Suprapubic skin (tissue), 4 donors: ENCODE data around the gene STAP1. TPM values are rescaled to one million over a fixed set of nuclear protein-coding genes. Genes with fewer than 3 reads are reported as not detected.

Source experiments
- DNase-seq, 2 donors: peaks; one replicate each; pipeline ENCODE4 v3.0.0-alpha.2; 2019; ENCODE audit warnings: low spot score in 2 of 2
- H3K27ac ChIP-seq: fragments of 200-600 bp; sonication (generic); one replicate; pipeline ENCODE4 v1.5.1; 2019
- H3K27me3 ChIP-seq: fragments of 200-600 bp; sonication (generic); one replicate; pipeline ENCODE4 v1.5.1; 2019
- H3K36me3 ChIP-seq: fragments of 200-600 bp; sonication (generic); one replicate; pipeline ENCODE4 v1.5.1; 2019
- H3K4me1 ChIP-seq: fragments of 200-600 bp; sonication (generic); one replicate; pipeline ENCODE4 v1.5.1; 2019
- H3K4me3 ChIP-seq: fragments of 200-600 bp; sonication (generic); one replicate; pipeline ENCODE4 v1.5.1; 2019; ENCODE audit warnings: mild to moderate bottlenecking
- H3K9me3 ChIP-seq: fragments of 200-600 bp; sonication (generic); one replicate; pipeline ENCODE4 v1.5.1; 2019
- EP300 ChIP-seq: sonication (generic); formaldehyde crosslinking; IDR thresholded peaks from one replicate; pipeline ENCODE4 v1.6.1; 2017; ENCODE audit warnings: antibody characterized with exemption
- POLR2A ChIP-seq, 2 donors: fragments of 450-650 bp; IDR thresholded peaks; one replicate each; pipeline ENCODE4 v1.6.1; 2017; ENCODE audit warnings: antibody characterized with exemption in 2 of 2, mild to moderate bottlenecking in 2 of 2, moderate library complexity in 2 of 2
- POLR2AphosphoS5 ChIP-seq, 3 donors: sonication (generic); formaldehyde crosslinking; IDR thresholded peaks; one replicate each; pipeline ENCODE4 v1.6.1; 2017; ENCODE audit warnings: antibody characterized with exemption in 3 of 3
- WGBS: methylation state at CpG from one replicate; pipeline ENCODE4 v1.1.5; 2018; 5-methylcytosine and 5-hydroxymethylcytosine counted together
- total RNA-seq, 4 donors: library from RNA; depleted of rRNA; stranded (reverse); fragments of >200 nt; gene quantifications; one replicate each; pipeline ENCODE4 v1.1.0, GENCODE V29; 2016
- TF ChIP-seq, protein P1 (sequence below), 2 donors: fragments of 200-600 bp in 1 of 2; fragments of 450-650 bp in 1 of 2; sonication (generic) in 1 of 2; IDR thresholded peaks; one replicate each; pipeline ENCODE4 v1.5.1; 2016 to 2019; ENCODE audit warnings: antibody characterized with exemption in 2 of 2, mild to moderate bottlenecking in 1 of 2, moderate library complexity in 1 of 2

The STAP1 gene
- total RNA-seq, 4 donors from 2014 or later = 0.55 TPM; not detected in 3

DNA sequence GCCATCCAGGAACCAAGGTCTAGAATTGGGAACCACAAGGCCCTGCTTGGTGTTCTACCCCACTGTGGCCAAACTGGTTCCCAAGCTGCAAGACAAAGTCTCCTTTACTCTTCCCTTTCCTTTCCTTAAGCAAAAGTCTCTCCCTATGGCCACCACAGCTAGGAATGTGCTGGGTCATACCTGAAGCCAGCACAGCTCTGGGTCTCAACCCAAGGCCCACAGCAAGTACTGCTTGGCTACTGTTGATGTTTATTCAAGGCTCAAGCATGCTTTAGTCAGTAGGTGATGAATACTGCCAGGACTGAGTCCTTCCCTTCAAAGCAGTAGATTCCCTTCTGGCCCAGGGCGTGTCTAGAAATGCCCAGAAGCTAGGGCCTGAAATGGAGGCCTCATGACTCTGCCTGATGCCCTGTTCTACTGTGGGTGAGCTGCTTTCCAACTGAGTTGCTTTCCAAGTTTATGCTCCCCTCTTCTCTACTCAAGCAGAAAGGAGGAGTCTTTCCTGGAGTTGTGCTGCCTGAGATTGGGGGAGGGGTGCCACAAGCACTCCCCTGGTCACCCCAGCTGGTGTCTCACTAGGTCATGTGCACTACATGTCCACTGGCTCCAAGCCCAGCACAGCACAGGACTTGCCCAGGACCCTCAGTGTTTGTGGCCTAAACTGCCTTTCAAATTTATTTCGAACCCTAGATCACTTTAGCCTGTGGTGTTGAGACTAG, 44.9 kb downstream of the STAP1 start:
- Histone ChIP-seq H3K4me3 (no peak overlapping the region), H3K36me3 (no peaks in the 10 kb centered on the region), H3K27me3 (no peaks in the 10 kb centered on the region), H3K9me3 (peaks cover 2% of the 10 kb centered on the region), H3K27ac (no peak overlapping the region), H3K4me1 (no peaks in the 10 kb centered on the region)
- 100% methylated on average over 2 of the region's 2 CpGs for WGBS
- no peak for DNase-seq
- TF ChIP-seq EP300 (no peak), POLR2AphosphoS5 (IDR thresholded peaks at IDR 0.05) (no peak), POLR2A (IDR thresholded peaks at IDR 0.05) (no peak)
- TF ChIP-seq, protein P1, sequence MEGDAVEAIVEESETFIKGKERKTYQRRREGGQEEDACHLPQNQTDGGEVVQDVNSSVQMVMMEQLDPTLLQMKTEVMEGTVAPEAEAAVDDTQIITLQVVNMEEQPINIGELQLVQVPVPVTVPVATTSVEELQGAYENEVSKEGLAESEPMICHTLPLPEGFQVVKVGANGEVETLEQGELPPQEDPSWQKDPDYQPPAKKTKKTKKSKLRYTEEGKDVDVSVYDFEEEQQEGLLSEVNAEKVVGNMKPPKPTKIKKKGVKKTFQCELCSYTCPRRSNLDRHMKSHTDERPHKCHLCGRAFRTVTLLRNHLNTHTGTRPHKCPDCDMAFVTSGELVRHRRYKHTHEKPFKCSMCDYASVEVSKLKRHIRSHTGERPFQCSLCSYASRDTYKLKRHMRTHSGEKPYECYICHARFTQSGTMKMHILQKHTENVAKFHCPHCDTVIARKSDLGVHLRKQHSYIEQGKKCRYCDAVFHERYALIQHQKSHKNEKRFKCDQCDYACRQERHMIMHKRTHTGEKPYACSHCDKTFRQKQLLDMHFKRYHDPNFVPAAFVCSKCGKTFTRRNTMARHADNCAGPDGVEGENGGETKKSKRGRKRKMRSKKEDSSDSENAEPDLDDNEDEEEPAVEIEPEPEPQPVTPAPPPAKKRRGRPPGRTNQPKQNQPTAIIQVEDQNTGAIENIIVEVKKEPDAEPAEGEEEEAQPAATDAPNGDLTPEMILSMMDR (IDR thresholded peaks at IDR 0.05) = no peak

DNA sequence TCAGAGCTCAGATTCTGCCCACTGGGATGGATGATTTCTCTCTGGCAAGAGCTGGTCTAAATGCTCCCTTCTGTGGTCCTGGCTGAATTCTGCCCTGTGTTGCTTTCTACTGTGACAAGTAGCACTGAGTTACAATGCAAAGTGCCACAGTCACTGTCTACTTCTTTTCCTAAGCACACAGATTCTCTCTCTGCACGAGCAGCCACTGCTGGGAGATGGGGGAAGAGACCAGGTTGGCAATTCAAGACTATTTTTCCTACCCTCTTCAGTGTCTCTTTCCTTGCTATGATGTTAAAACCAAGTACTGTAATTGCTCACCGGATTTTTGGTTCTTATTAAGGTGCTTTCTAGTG, 45.5 kb downstream of the STAP1 start:
- no peaks in the 10 kb centered on the region for H3K27me3 ChIP-seq
- no peaks in the 10 kb centered on the region for H3K9me3 ChIP-seq
- no peaks in the 10 kb centered on the region for H3K4me1 ChIP-seq
- TF ChIP-seq EP300 (no peak), POLR2A (IDR thresholded peaks at IDR 0.05) (no peak), POLR2AphosphoS5 (IDR thresholded peaks at IDR 0.05) (no peak)
- TF ChIP-seq, protein P1 (IDR thresholded peaks at IDR 0.05) = no peak
- H3K27ac ChIP-seq = no peak overlapping the region
- 91% methylated on average over 2 of the region's 2 CpGs for WGBS
- H3K4me3 ChIP-seq = no peak overlapping the region
- DNase-seq = no peak
- H3K36me3 ChIP-seq = no peaks in the 10 kb centered on the region

DNA sequence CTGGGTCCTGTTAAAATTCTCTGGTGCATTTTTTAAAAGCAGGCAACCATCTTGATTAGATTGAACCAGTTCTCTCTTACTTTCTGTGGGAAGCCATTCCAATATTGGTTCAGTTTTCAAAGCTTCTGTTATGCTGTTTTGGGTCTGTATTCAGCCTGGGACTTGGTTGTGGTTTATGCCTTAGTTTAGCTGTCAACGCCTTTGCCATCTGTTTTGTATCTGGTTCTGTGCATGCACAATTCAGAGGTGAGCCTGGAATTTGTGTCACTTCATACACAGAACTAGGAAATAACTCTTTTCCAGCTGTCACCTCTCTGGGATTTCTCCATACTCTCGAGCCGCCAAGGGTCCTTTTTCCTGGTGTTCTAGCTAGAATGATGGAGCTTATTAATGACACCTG, 46.2 kb downstream of the STAP1 start:
- 56% methylated on average over 3 of the region's 3 CpGs for WGBS
- no peak for DNase-seq
- H3K36me3 ChIP-seq = no peaks in the 10 kb centered on the region
- no peak overlapping the region for H3K4me3 ChIP-seq
- TF ChIP-seq POLR2AphosphoS5 (IDR thresholded peaks at IDR 0.05) = no peak
- TF ChIP-seq, protein P1 (IDR thresholded peaks at IDR 0.05) = no peak
- TF ChIP-seq POLR2A (IDR thresholded peaks at IDR 0.05) = no peak
- TF ChIP-seq EP300 = no peak
- H3K9me3 ChIP-seq = no peaks in the 10 kb centered on the region
- no peak overlapping the region for H3K27ac ChIP-seq
- H3K27me3 ChIP-seq = no peaks in the 10 kb centered on the region
- H3K4me1 ChIP-seq = no peaks in the 10 kb centered on the region

DNA sequence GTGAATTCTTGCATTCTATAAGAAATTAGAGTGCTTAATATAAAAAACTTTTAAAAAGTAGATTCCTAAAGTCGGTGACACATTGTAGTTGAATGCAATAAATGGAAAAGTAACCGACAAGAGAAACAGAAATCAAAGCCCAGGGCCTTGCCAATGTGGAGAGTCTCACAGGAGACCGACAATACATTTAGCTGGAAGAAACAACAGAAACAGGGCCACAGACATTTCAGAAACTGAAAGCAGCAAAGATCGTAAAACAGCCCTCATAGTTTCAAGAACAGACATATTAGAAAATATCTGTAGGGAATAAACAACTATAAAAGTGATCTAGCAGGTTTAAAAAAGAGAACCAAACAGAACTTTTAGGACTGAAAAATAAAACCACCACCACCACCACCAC, 49.5 kb downstream of the STAP1 start:
- Histone ChIP-seq H3K36me3 (no peaks in the 10 kb centered on the region), H3K27me3 (no peaks in the 10 kb centered on the region), H3K27ac (no peak overlapping the region), H3K9me3 (peaks cover 5% of the 10 kb centered on the region), H3K4me3 (no peak overlapping the region), H3K4me1 (no peaks in the 10 kb centered on the region)
- TF ChIP-seq POLR2AphosphoS5 (IDR thresholded peaks at IDR 0.05) (no peak), EP300 (no peak), POLR2A (IDR thresholded peaks at IDR 0.05) (no peak)
- TF ChIP-seq, protein P1 (IDR thresholded peaks at IDR 0.05) = no peak
- WGBS = 71% methylated on average over 4 of the region's 4 CpGs
- DNase-seq = no peak

DNA sequence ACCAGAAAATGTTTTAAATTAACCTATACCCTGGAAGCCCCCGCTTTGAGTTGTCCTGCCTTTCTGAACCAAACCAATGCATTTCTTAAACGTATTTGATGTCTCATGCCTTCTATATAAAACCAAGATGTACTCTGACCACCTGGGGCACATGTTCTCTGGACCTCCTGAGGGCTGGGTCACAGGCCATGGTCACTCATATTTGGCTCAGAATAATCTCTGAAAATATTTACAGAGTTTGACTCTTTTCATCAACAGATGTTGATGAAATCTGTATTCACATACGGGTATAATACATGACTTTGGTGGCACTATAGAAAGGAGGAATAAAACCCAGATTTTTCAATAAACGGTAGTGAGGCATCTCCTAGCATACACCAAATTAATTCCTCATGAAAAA, 55.7 kb downstream of the STAP1 start:
- Histone ChIP-seq H3K36me3 (peaks cover 18% of the 10 kb centered on the region), H3K9me3 (peaks cover 8% of the 10 kb centered on the region), H3K27ac (no peak overlapping the region), H3K4me1 (no peaks in the 10 kb centered on the region), H3K27me3 (no peaks in the 10 kb centered on the region), H3K4me3 (no peak overlapping the region)
- 94% methylated on average over 4 of the region's 4 CpGs for WGBS
- TF ChIP-seq EP300 (no peak), POLR2AphosphoS5 (IDR thresholded peaks at IDR 0.05) (no peak), POLR2A (IDR thresholded peaks at IDR 0.05) (no peak)
- TF ChIP-seq, protein P1 (IDR thresholded peaks at IDR 0.05) = no peak
- DNase-seq = no peak
